GM23338 (cell line): ENCODE measurements around the gene AKAP4. TPM values are rescaled to one million over a fixed set of nuclear protein-coding genes. Genes with fewer than 3 reads are reported as not detected.

ENCODE experiments used
- ATAC-seq: fragments of 200-7000 bp; cut with Tn5 transposase; 3 replicates; pipeline ENCODE4 v1.9.1; 2020
- DNase-seq: peaks from one replicate; pipeline ENCODE4 v3.0.0-alpha.2; 2015; ENCODE audit warnings: low spot score
- H2AFZ ChIP-seq: fragments of 200-600 bp; sonication (generic); 2 replicates; pipeline ENCODE4 v1.8.0; 2016; ENCODE audit warnings: antibody characterized with exemption, mild to moderate bottlenecking, moderate library complexity
- H3F3A ChIP-seq: fragments of 200-600 bp; sonication (generic); replicated peaks from 2 replicates; pipeline ENCODE4 v1.8.0; 2017; ENCODE audit warnings: antibody characterized with exemption, mixed run types, low read depth
- H3K27ac ChIP-seq: fragments of 200-600 bp; sonication (generic); 2 replicates; pipeline ENCODE4 v1.6.1; 2016; ENCODE audit warnings: low read depth
- H3K27me3 ChIP-seq: fragments of 200-600 bp; sonication (generic); 2 replicates; pipeline ENCODE4 v1.8.0; 2016; ENCODE audit warnings: mild to moderate bottlenecking, mixed run types, moderate library complexity; ENCODE audit not compliant: insufficient read depth
- H3K36me3 ChIP-seq: fragments of 200-600 bp; sonication (generic); 2 replicates; pipeline ENCODE4 v1.8.0; 2016; ENCODE audit warnings: mild to moderate bottlenecking; ENCODE audit not compliant: insufficient read depth
- H3K4me1 ChIP-seq: fragments of 200-600 bp; sonication (generic); 2 replicates; pipeline ENCODE4 v1.8.0; 2016; ENCODE audit warnings: mild to moderate bottlenecking, moderate library complexity; ENCODE audit not compliant: insufficient read depth
- H3K4me2 ChIP-seq: fragments of 200-600 bp; sonication (generic); 2 replicates; pipeline ENCODE4 v1.7.1; 2017; ENCODE audit warnings: mixed run types
- H3K4me3 ChIP-seq: fragments of 200-600 bp; sonication (generic); 2 replicates; pipeline ENCODE4 v1.6.1; 2016; ENCODE audit warnings: mixed run types
- H3K79me2 ChIP-seq: fragments of 200-600 bp; sonication (generic); replicated peaks from 2 replicates; pipeline ENCODE4 v1.8.0; 2017; ENCODE audit warnings: mild to moderate bottlenecking; ENCODE audit not compliant: insufficient read depth
- H3K9me2 ChIP-seq: fragments of 200-600 bp; sonication (generic); 2 replicates; pipeline ENCODE4 v1.8.0; 2017; ENCODE audit not compliant: insufficient read depth
- H4K20me1 ChIP-seq: fragments of 200-600 bp; sonication (generic); replicated peaks from 2 replicates; pipeline ENCODE4 v1.8.0; 2017; ENCODE audit warnings: mild to moderate bottlenecking; ENCODE audit not compliant: insufficient read depth
- H3K27ac Mint-ChIP-seq: 2 replicates; pipeline ENCODE4 v1.8.0; 2020; ENCODE audit warnings: inconsistent platforms, mild to moderate bottlenecking, moderate library complexity, mixed read lengths
- H3K27me3 Mint-ChIP-seq: 3 replicates; pipeline ENCODE4 v1.8.0; 2022; ENCODE audit warnings: low read depth, mild to moderate bottlenecking, moderate library complexity, mixed read lengths, inconsistent platforms; ENCODE audit not compliant: insufficient read depth, poor library complexity
- H3K36me3 Mint-ChIP-seq: 3 replicates; pipeline ENCODE4 v1.8.0; 2021; ENCODE audit warnings: low read depth, mild to moderate bottlenecking, inconsistent platforms, moderate library complexity, mixed read lengths
- H3K4me1 Mint-ChIP-seq: 3 replicates; pipeline ENCODE4 v1.8.0; 2020; ENCODE audit warnings: mild to moderate bottlenecking, inconsistent platforms, mixed read lengths
- H3K4me3 Mint-ChIP-seq: 3 replicates; pipeline ENCODE4 v1.8.0; 2021; ENCODE audit warnings: moderate library complexity, mild to moderate bottlenecking, inconsistent platforms, mixed read lengths
- H3K9me3 Mint-ChIP-seq: 3 replicates; pipeline ENCODE4 v1.8.0; 2020; ENCODE audit warnings: moderate library complexity, mild to moderate bottlenecking, inconsistent platforms, mixed read lengths
- CTCF ChIP-seq, 2 experiments: fragments of 200-600 bp in 1 of 2; sonication (generic) in 1 of 2; conservative IDR thresholded peaks; 2 replicates each; pipeline versions ENCODE4 v1.5.1 to v1.6.1; 2016 to 2017; ENCODE audit warnings: antibody characterized with exemption in 2 of 2, low read depth in 2 of 2, mild to moderate bottlenecking in 2 of 2, moderate library complexity in 1 of 2
- ETS1 ChIP-seq: IDR thresholded peaks from 2 replicates; pipeline ENCODE4 v1.6.1; 2016; ENCODE audit warnings: antibody characterized with exemption
- EZH2 ChIP-seq: fragments of 200-600 bp; sonication (generic); IDR thresholded peaks from one replicate; pipeline ENCODE4 v1.8.0; 2017; ENCODE audit warnings: antibody characterized with exemption, mild to moderate bottlenecking, low read depth; ENCODE audit not compliant: unreplicated experiment
- EZH2phosphoT487 ChIP-seq: fragments of 200-600 bp; sonication (generic); IDR thresholded peaks from one replicate; pipeline ENCODE4 v1.8.1; 2018; ENCODE audit warnings: antibody characterized with exemption; ENCODE audit not compliant: unreplicated experiment
- JUNB ChIP-seq: IDR thresholded peaks from one replicate; pipeline ENCODE4 v1.6.1; 2016; ENCODE audit warnings: antibody characterized with exemption; ENCODE audit not compliant: unreplicated experiment
- NANOG ChIP-seq: IDR thresholded peaks from 2 replicates; pipeline ENCODE4 v1.6.1; 2016; ENCODE audit warnings: antibody characterized with exemption, borderline replicate concordance
- POLR2AphosphoS5 ChIP-seq: IDR thresholded peaks from 2 replicates; pipeline ENCODE4 v1.6.1; 2016; ENCODE audit warnings: antibody characterized with exemption, low read depth
- REST ChIP-seq: IDR thresholded peaks from one replicate; pipeline ENCODE4 v1.6.1; 2018; ENCODE audit warnings: antibody characterized with exemption; ENCODE audit not compliant: unreplicated experiment
- STAT1 ChIP-seq: IDR thresholded peaks from one replicate; pipeline ENCODE4 v1.6.1; 2016; ENCODE audit warnings: antibody characterized with exemption; ENCODE audit not compliant: unreplicated experiment
- ZNF114 ChIP-seq: fragments of 250-450 bp; sonication (Bioruptor Pico); IDR thresholded peaks from 2 replicates; pipeline ENCODE4 v1.5.0; 2020; ENCODE audit warnings: mild to moderate bottlenecking, moderate library complexity
- ZNF331 ChIP-seq: fragments of 250-450 bp; sonication (Bioruptor Pico); IDR thresholded peaks from 2 replicates; pipeline ENCODE4 v1.5.0; 2020; ENCODE audit warnings: low read depth, mild to moderate bottlenecking, moderate library complexity
- ZNF462 ChIP-seq: fragments of 250-450 bp; sonication (Bioruptor Pico); IDR thresholded peaks from 2 replicates; pipeline ENCODE4 v1.5.0; 2020; ENCODE audit warnings: mild to moderate bottlenecking, moderate library complexity
- polyA plus RNA-seq: library from polyadenylated mRNA; unstranded; fragments of >200 nt; fragmentation: Nextera tagmentation; extraction: Ambion mirVana; gene quantifications from 2 replicates; pipeline ENCODE4 v1.2.1, GENCODE V29; 2016
- total RNA-seq: library from RNA; depleted of rRNA; stranded (reverse); fragments of >200 nt; shearing (Covaris generic); gene quantifications from 2 replicates; pipeline ENCODE4 v1.2.3, GENCODE V29; 2014

The AKAP4 gene
- total and polyA plus RNA-seq, 2 experiments from 2014 or later = not detected

- no peak for TF ChIP-seq REST
Measured at GRCh38 chrX:50169717-50170116, 31.1 kb downstream of the AKAP4 start (continued).

- no peaks in the 10 kb centered on the region for H3K36me3 Mint-ChIP-seq
- Histone ChIP-seq H3K27me3 (no peaks in the 10 kb centered on the region), H3K4me3 (no peak overlapping the region), H3K27ac (no peak overlapping the region), H3K79me2 (no peaks in the 10 kb centered on the region), H3K4me2 (0 out of 2 replicates have a peak overlapping the region, but pooled peaks have one; percentile 24), H3K4me1 (no peaks in the 10 kb centered on the region), H4K20me1 (no peaks in the 10 kb centered on the region), H3F3A (no peaks in the 10 kb centered on the region), H2AFZ (no peak overlapping the region), H3K36me3 (no peaks in the 10 kb centered on the region), H3K9me2 (no peaks in the 10 kb centered on the region)
- peaks cover 8% of the 10 kb centered on the region; the same call in 2 of the 3 replicates for H3K4me1 Mint-ChIP-seq
- H3K9me3 Mint-ChIP-seq = no peaks in the 10 kb centered on the region; the same call in 2 of the 3 replicates
- H3K27ac Mint-ChIP-seq = 0 out of 2 replicates have a peak overlapping the region, but pooled peaks have one; percentile 40
- peak; percentile 9 for DNase-seq
- no peaks in the 10 kb centered on the region for H3K27me3 Mint-ChIP-seq
- ATAC-seq = no peak
- no peak overlapping the region for H3K4me3 Mint-ChIP-seq
- TF ChIP-seq ZNF114 (CRISPR knock-in tag) (no peak), ZNF331 (CRISPR knock-in tag) (no peak), JUNB (no peak), STAT1 (no peak), ETS1 (no peak), CTCF (conservative IDR thresholded peaks at IDR 0.05; ENCODE audit: low read depth in 2 of 2) (no peak), NANOG (no peak), EZH2 (no peak), POLR2AphosphoS5 (no peak), EZH2phosphoT487 (no peak), ZNF462 (CRISPR knock-in tag) (no peak)
Measured at GRCh38 chrX:50168241-50168687, 32.5 kb downstream of the AKAP4 start.
